IMR-90 (cell line): ENCODE data around the gene ZDHHC24. TPM values are rescaled to one million over a fixed set of nuclear protein-coding genes. Genes with fewer than 3 reads are reported as not detected.

ENCODE experiments used
- ATAC-seq: fragments of 200-7000 bp; cut with Tn5 transposase; 2 replicates; pipeline ENCODE4 v1.9.1; 2020; ENCODE audit warnings: low read depth, mild to moderate bottlenecking, moderate library complexity
- BruUV-seq: library from RNA; stranded (reverse); fragments of 400-500 nt; replicated peaks from 2 replicates; lab custom pipeline; 2021; lab: Mats Ljungman, UMichigan
- CTCF ChIA-PET: fragments of 300-600 bp; formaldehyde crosslinking; extraction: SDS; loops from one replicate; lab custom pipeline; 2021; ENCODE audit warnings: antibody characterized with exemption; lab: Yijun Ruan, JAX
- POLR2A ChIA-PET: fragments of 300-600 bp; sonication (Branson Sonifier 250); formaldehyde crosslinking; loops from one replicate; lab custom pipeline; 2022; ENCODE audit warnings: antibody characterized with exemption; ENCODE audit not compliant: unreplicated experiment; lab: Charles Lee
- DNase-seq: peaks from one replicate; pipeline ENCODE4 v3.0.0; 2013
- H2AFZ ChIP-seq: replicated peaks from 2 replicates; pipeline ENCODE3; 2013; ENCODE audit warnings: low read length, mild to moderate bottlenecking; ENCODE audit not compliant: poor library complexity
- H2AK5ac ChIP-seq: 2 replicates; pipeline ENCODE4 v1.6.1; 2013; ENCODE audit warnings: low read depth, low read length, inconsistent platforms
- H2AK9ac ChIP-seq: replicated peaks from 2 replicates; pipeline ENCODE3; 2013; ENCODE audit warnings: mild to moderate bottlenecking, low read depth, low read length, moderate library complexity; ENCODE audit not compliant: poor library complexity
- H2BK120ac ChIP-seq: 2 replicates; pipeline ENCODE4 v1.6.1; 2013; ENCODE audit warnings: low read depth, low read length, inconsistent platforms
- H2BK15ac ChIP-seq: 3 replicates; pipeline ENCODE4 v1.6.1; 2013; ENCODE audit warnings: low read depth, low read length, inconsistent platforms
- H2BK20ac ChIP-seq: 2 replicates; pipeline ENCODE4 v1.6.1; 2013; ENCODE audit warnings: low read depth, mild to moderate bottlenecking, inconsistent platforms, low read length, moderate library complexity
- H2BK5ac ChIP-seq: 2 replicates; pipeline ENCODE4 v1.6.1; 2013; ENCODE audit warnings: mild to moderate bottlenecking, low read depth, low read length, inconsistent platforms; ENCODE audit not compliant: poor library complexity, severe bottlenecking
- H3K14ac ChIP-seq: replicated peaks from 2 replicates; pipeline ENCODE4 v1.6.1; 2013; ENCODE audit warnings: low read depth, low read length, inconsistent platforms
- H3K18ac ChIP-seq: 2 replicates; pipeline ENCODE4 v1.6.1; 2013; ENCODE audit warnings: low read depth, low read length, control low read depth
- H3K23ac ChIP-seq: 2 replicates; pipeline ENCODE4 v1.6.1; 2013; ENCODE audit warnings: low read depth, low read length, inconsistent platforms
- H3K27ac ChIP-seq: 2 replicates; pipeline ENCODE4 v1.5.1; 2013; ENCODE audit warnings: mild to moderate bottlenecking, control low read depth, low read length; ENCODE audit not compliant: insufficient read depth
- H3K27me3 ChIP-seq: 2 replicates; pipeline ENCODE4 v1.6.1; 2013; ENCODE audit warnings: low read length; ENCODE audit not compliant: control insufficient read depth, insufficient read depth
- H3K36me3 ChIP-seq: 2 replicates; pipeline ENCODE4 v1.6.1; 2013; ENCODE audit warnings: low read length, mixed read lengths; ENCODE audit not compliant: control insufficient read depth, insufficient read depth
- H3K4ac ChIP-seq: 2 replicates; pipeline ENCODE4 v1.6.1; 2013; ENCODE audit warnings: low read depth, low read length, inconsistent platforms
- H3K4me1 ChIP-seq: 2 replicates; pipeline ENCODE4 v1.6.1; 2013; ENCODE audit warnings: low read length, mixed read lengths; ENCODE audit not compliant: control insufficient read depth, insufficient read depth
- H3K4me2 ChIP-seq: 2 replicates; pipeline ENCODE4 v1.6.1; 2013; ENCODE audit warnings: low read depth, mild to moderate bottlenecking, control low read depth, low read length, moderate library complexity
- H3K4me3 ChIP-seq: 2 replicates; pipeline ENCODE4 v1.5.1; 2013; ENCODE audit warnings: low read depth, mild to moderate bottlenecking, control low read depth, low read length, moderate library complexity; ENCODE audit not compliant: insufficient read depth
- H3K56ac ChIP-seq: 2 replicates; pipeline ENCODE4 v1.6.1; 2013; ENCODE audit warnings: low read length, inconsistent platforms; ENCODE audit not compliant: insufficient read depth; ENCODE audit errors: extremely low read depth
- H3K79me1 ChIP-seq, 2 experiments: 2 replicates each; pipeline ENCODE4 v1.6.1; 2013; ENCODE audit warnings: low read length in 2 of 2, inconsistent platforms in 1 of 2, low read depth in 1 of 2
- H3K9ac ChIP-seq: 2 replicates; pipeline ENCODE4 v1.6.1; 2013; ENCODE audit warnings: low read depth, low read length, control low read depth
- H3K9me1 ChIP-seq: 2 replicates; pipeline ENCODE4 v1.6.1; 2013; ENCODE audit warnings: low read length, inconsistent platforms; ENCODE audit not compliant: insufficient read depth
- H3K9me3 ChIP-seq: 2 replicates; pipeline ENCODE4 v1.6.1; 2013; ENCODE audit warnings: low read length; ENCODE audit not compliant: control insufficient read depth, insufficient read depth
- H4K20me1 ChIP-seq: 2 replicates; pipeline ENCODE4 v1.6.1; 2013; ENCODE audit warnings: low read length, inconsistent platforms; ENCODE audit not compliant: insufficient read depth
- H4K5ac ChIP-seq: 2 replicates; pipeline ENCODE4 v1.6.1; 2013; ENCODE audit warnings: mild to moderate bottlenecking, low read depth, low read length, control low read depth
- H4K8ac ChIP-seq, 2 experiments: 2 replicates each; pipeline ENCODE4 v1.6.1; 2013; ENCODE audit warnings: low read depth in 2 of 2, low read length in 2 of 2, control low read depth in 1 of 2, inconsistent platforms in 1 of 2
- H4K91ac ChIP-seq: 2 replicates; pipeline ENCODE4 v1.6.1; 2013; ENCODE audit warnings: low read depth, low read length, inconsistent platforms; ENCODE audit not compliant: insufficient read depth
- BHLHE40 ChIP-seq: fragments of 150-350 bp; IDR thresholded peaks from 2 replicates; pipeline ENCODE4 v1.6.1; 2016; ENCODE audit warnings: mild to moderate bottlenecking, low read depth, low read length
- CEBPB ChIP-seq: IDR thresholded peaks from 2 replicates; pipeline ENCODE4 v1.6.1; 2012; ENCODE audit warnings: low read depth, low read length, improper control_type of control experiment
- CHD1 ChIP-seq: IDR thresholded peaks from 2 replicates; pipeline ENCODE4 v1.6.1; 2012; ENCODE audit warnings: low read depth, low read length, improper control_type of control experiment
- CTCF ChIP-seq: conservative IDR thresholded peaks from 2 replicates; pipeline ENCODE4 v1.5.1; 2012; ENCODE audit warnings: mild to moderate bottlenecking, low read depth, low read length, improper control_type of control experiment
- ELK1 ChIP-seq: fragments of 150-350 bp; IDR thresholded peaks from 2 replicates; pipeline ENCODE4 v1.6.1; 2016; ENCODE audit warnings: low read depth, mild to moderate bottlenecking, low read length, moderate library complexity, borderline replicate concordance
- FOS ChIP-seq: fragments of 150-350 bp; IDR thresholded peaks from 2 replicates; pipeline ENCODE4 v1.6.1; 2016; ENCODE audit warnings: low read depth, low read length
- MAFK ChIP-seq: IDR thresholded peaks from 2 replicates; pipeline ENCODE4 v1.6.1; 2012; ENCODE audit warnings: low read depth, low read length, improper control_type of control experiment
- MAZ ChIP-seq: IDR thresholded peaks from 2 replicates; pipeline ENCODE4 v1.6.1; 2012; ENCODE audit warnings: low read depth, mild to moderate bottlenecking, low read length, improper control_type of control experiment, moderate library complexity, borderline replicate concordance
- MXI1 ChIP-seq: IDR thresholded peaks from 2 replicates; pipeline ENCODE4 v1.6.1; 2012; ENCODE audit warnings: low read depth, mild to moderate bottlenecking, low read length, moderate library complexity, borderline replicate concordance
- NFE2L2 ChIP-seq: fragments of 150-350 bp; IDR thresholded peaks from 2 replicates; pipeline ENCODE4 v1.6.1; 2016; ENCODE audit warnings: low read depth, mild to moderate bottlenecking, low read length
- POLR2A ChIP-seq: IDR thresholded peaks from 2 replicates; pipeline ENCODE4 v1.6.1; 2012; ENCODE audit warnings: mild to moderate bottlenecking, low read depth, low read length
- RAD21 ChIP-seq: IDR thresholded peaks from 2 replicates; pipeline ENCODE4 v1.6.1; 2012; ENCODE audit warnings: low read length, improper control_type of control experiment
- RCOR1 ChIP-seq: IDR thresholded peaks from 2 replicates; pipeline ENCODE4 v1.6.1; 2012; ENCODE audit warnings: mild to moderate bottlenecking, low read length, improper control_type of control experiment; ENCODE audit not compliant: insufficient replicate concordance
- RFX5 ChIP-seq: IDR thresholded peaks from 2 replicates; pipeline ENCODE4 v1.8.0; 2012; ENCODE audit warnings: low read depth, mild to moderate bottlenecking, low read length, moderate library complexity
- SMC3 ChIP-seq: fragments of 150-350 bp; IDR thresholded peaks from 2 replicates; pipeline ENCODE4 v1.6.1; 2016; ENCODE audit warnings: low read depth, mild to moderate bottlenecking, antibody characterized with exemption, low read length, moderate library complexity
- USF2 ChIP-seq: fragments of 150-350 bp; IDR thresholded peaks from 2 replicates; pipeline ENCODE4 v1.6.1; 2017; ENCODE audit warnings: mild to moderate bottlenecking, antibody characterized with exemption, low read length, low read depth
- WGBS, 2 experiments: methylation state at CpG; one replicate each; pipeline versions ENCODE4 v1.1.5 to v1.1.7; 2013; ENCODE audit warnings: missing lambda C conversion rate in 2 of 2; ENCODE audit not compliant: insufficient read length in 1 of 2; ENCODE audit errors: extremely low coverage in 2 of 2; 5-methylcytosine and 5-hydroxymethylcytosine counted together
- dilution Hi-C: fragments of 300-500 bp; cut with HindIII; formaldehyde crosslinking; loops from one replicate; pipeline ENCODE4 v1.14.3; 2018; ENCODE audit warnings: low sequenced_read_pairs; ENCODE audit not compliant: unreplicated experiment
- in situ Hi-C: fragments of 300-500 bp; cut with MboI; formaldehyde crosslinking; loops from 3 replicates; pipeline ENCODE4 v1.14.3; 2019; ENCODE audit warnings: low sequenced_read_pairs, inconsistent platforms, mixed read lengths
- intact Hi-C: fragments of 100-400 bp; cut with micrococcal nuclease; formaldehyde crosslinking; loops from 2 replicates; pipeline ENCODE4 v1.10.0; 2022
- polyA plus RNA-seq, 3 experiments: library from polyadenylated mRNA; depleted of rRNA; stranded (reverse); fragments of >200 nt; gene quantifications; 2 replicates each; pipeline ENCODE4 v1.2.3, GENCODE V29; 2012; ENCODE audit warnings: low replicate concordance in 1 of 3
- total RNA-seq: library from RNA; depleted of rRNA; stranded (reverse); fragments of >200 nt; gene quantifications from 2 replicates; pipeline ENCODE4 v1.2.3, GENCODE V29; 2012

ZDHHC24 gene
- total and polyA plus RNA-seq, 2 of the 4 experiments (the other 2 are of a cell fraction) = 3.2 to 10.9 TPM

- Histone ChIP-seq H3K9me1 (no peaks in the 10 kb centered on the region), H3K27me3 (peaks cover 36% of the 10 kb centered on the region), H2AFZ (no peak overlapping the region), H2BK15ac (no peak overlapping the region), H3K4me1 (peaks cover 2% of the 10 kb centered on the region; the same call in 1 of the 2 replicates), H4K8ac (no peak overlapping the region), H2BK5ac (no peak overlapping the region), H4K91ac (no peak overlapping the region), H3K4me3 (no peak overlapping the region), H3K27ac (no peak overlapping the region), H2AK5ac (no peak overlapping the region), H3K23ac (no peak overlapping the region), H2BK120ac (no peak overlapping the region), H3K36me3 (no peaks in the 10 kb centered on the region), H2BK20ac (no peak overlapping the region), H3K18ac (no peak overlapping the region), H3K4me2 (no peak overlapping the region), H3K79me1 (no peaks in the 10 kb centered on the region), H4K20me1 (no peaks in the 10 kb centered on the region), H3K9ac (no peak overlapping the region), H3K14ac (no peak overlapping the region), H2AK9ac (no peak overlapping the region), H3K9me3 (no peaks in the 10 kb centered on the region), H3K56ac (no peak overlapping the region), H3K4ac (no peak overlapping the region), H4K5ac (no peak overlapping the region)
- WGBS, 2 experiments = 71% methylated on average over 1 of the region's 3 CpGs; no CpG with 5 or more reads in 1 of the 2 experiments
- dilution Hi-C loops (no loop called here), in situ Hi-C loops (no loop called here), intact Hi-C loops (no loop called here)
- ATAC-seq = no peak
- BruUV-seq = no TSS peak
- POLR2A ChIA-PET = no interaction called here
- CTCF ChIA-PET = no interaction called here
- TF ChIP-seq MXI1 (no peak), FOS (no peak), RAD21 (no peak), MAZ (no peak), MAFK (no peak), RCOR1 (no peak), ELK1 (no peak), NFE2L2 (no peak), USF2 (no peak), RFX5 (no peak), CHD1 (no peak), POLR2A (no peak), CTCF (no peak), CEBPB (no peak), SMC3 (no peak), BHLHE40 (no peak)
- DNase-seq = no peak
Observed at GRCh38 chr11:66555416-66555815, 9.6 kb upstream of the ZDHHC24 start.
